ENCODE data around the gene FOXRED1. TPM values are rescaled to one million over a fixed set of nuclear protein-coding genes. Genes with fewer than 3 reads are reported as not detected.

Gene FOXRED1
- total and polyA plus RNA-seq, 2 of the 4 experiments (the other 2 are of a cell fraction): 15.1 to 28.3 TPM

DNA sequence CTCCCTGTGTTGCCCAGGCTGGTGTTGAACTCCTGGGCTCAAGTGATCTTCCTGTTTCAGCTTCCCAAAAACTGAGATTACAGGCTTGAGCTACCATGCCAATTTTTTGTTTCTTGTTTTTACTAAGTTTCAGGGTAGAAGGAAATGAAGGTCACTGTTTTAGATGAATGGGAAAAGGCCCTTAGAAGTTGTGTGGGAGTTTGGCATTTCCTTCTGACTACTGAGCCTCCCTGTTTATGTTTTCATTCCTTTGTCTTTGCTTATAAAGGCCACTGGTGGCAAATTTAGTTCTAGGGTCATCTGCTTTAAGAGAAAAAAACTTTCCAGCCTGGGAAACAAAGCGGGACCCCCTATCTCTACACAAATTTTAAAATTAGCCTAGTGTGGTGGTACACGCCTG is 22.3 kb upstream of the FOXRED1 start:
- no peak overlapping the region for H2AK9ac ChIP-seq (replicated peaks; ENCODE audit: low read depth, low read length, poor library complexity)
- BruUV-seq (replicated peaks): no TSS peak
- dilution Hi-C loops (cut with HindIII; ENCODE audit: low sequenced_read_pairs, unreplicated experiment): no loop called here
- ChIA-PET CTCF (no interaction called here), POLR2A (ENCODE audit: unreplicated experiment) (no interaction called here)
- H3K27me3 ChIP-seq (ENCODE audit: control insufficient read depth, insufficient read depth, low read length): no peaks in the 10 kb centered on the region
- peak; percentile 59 for DNase-seq
- peak overlapping the region; percentile 55; the same call in 1 of the 2 replicates for H3K27ac ChIP-seq (ENCODE audit: insufficient read depth, low read length)
- ATAC-seq (ENCODE audit: low read depth): peak; percentile 86
- H2AFZ ChIP-seq (replicated peaks; ENCODE audit: low read length, poor library complexity): no peak overlapping the region
- peak overlapping the region; percentile 29; the same call in 1 of the 2 replicates for H3K18ac ChIP-seq (ENCODE audit: low read depth, low read length)
- no peak overlapping the region for H3K4me3 ChIP-seq (ENCODE audit: insufficient read depth, low read depth, low read length)
- peak overlapping the region; percentile 76; the same call in 1 of the 2 replicates for H3K14ac ChIP-seq (replicated peaks; ENCODE audit: low read depth, low read length)
- H2BK5ac ChIP-seq (ENCODE audit: low read depth, low read length, poor library complexity, severe bottlenecking): peak overlapping the region; percentile 81
- intact Hi-C loops (cut with micrococcal nuclease): no loop called here
- H3K9me3 ChIP-seq (ENCODE audit: control insufficient read depth, insufficient read depth, low read length): no peaks in the 10 kb centered on the region
- in situ Hi-C loops (cut with MboI; ENCODE audit: low sequenced_read_pairs): no loop called here
- H3K23ac ChIP-seq (ENCODE audit: low read depth, low read length): no peak overlapping the region
- peak overlapping the region in 1 of 2 experiments; percentile 56; a peak in 1 of 4 replicates for H4K8ac ChIP-seq (ENCODE audit: low read depth in 2 of 2, low read length in 2 of 2)
- no peak for TF ChIP-seq RCOR1 (IDR thresholded peaks at IDR 0.05; ENCODE audit: insufficient replicate concordance, low read length)
- no peak for TF ChIP-seq MXI1 (IDR thresholded peaks at IDR 0.05; ENCODE audit: borderline replicate concordance, low read depth, low read length)
- no peak for TF ChIP-seq SMC3 (IDR thresholded peaks at IDR 0.05; ENCODE audit: low read depth, low read length)
- TF ChIP-seq CHD1 (IDR thresholded peaks at IDR 0.05; ENCODE audit: low read depth, low read length): no peak
- TF ChIP-seq, protein P1, sequence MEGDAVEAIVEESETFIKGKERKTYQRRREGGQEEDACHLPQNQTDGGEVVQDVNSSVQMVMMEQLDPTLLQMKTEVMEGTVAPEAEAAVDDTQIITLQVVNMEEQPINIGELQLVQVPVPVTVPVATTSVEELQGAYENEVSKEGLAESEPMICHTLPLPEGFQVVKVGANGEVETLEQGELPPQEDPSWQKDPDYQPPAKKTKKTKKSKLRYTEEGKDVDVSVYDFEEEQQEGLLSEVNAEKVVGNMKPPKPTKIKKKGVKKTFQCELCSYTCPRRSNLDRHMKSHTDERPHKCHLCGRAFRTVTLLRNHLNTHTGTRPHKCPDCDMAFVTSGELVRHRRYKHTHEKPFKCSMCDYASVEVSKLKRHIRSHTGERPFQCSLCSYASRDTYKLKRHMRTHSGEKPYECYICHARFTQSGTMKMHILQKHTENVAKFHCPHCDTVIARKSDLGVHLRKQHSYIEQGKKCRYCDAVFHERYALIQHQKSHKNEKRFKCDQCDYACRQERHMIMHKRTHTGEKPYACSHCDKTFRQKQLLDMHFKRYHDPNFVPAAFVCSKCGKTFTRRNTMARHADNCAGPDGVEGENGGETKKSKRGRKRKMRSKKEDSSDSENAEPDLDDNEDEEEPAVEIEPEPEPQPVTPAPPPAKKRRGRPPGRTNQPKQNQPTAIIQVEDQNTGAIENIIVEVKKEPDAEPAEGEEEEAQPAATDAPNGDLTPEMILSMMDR (conservative IDR thresholded peaks at IDR 0.05; ENCODE audit: low read depth, low read length): no peak
- TF ChIP-seq RFX5 (IDR thresholded peaks at IDR 0.05; ENCODE audit: low read depth, low read length): no peak
- TF ChIP-seq POLR2A (IDR thresholded peaks at IDR 0.05; ENCODE audit: low read depth, low read length): no peak
- no peak for TF ChIP-seq NFE2L2 (IDR thresholded peaks at IDR 0.05; ENCODE audit: low read depth, low read length)
- no peak for TF ChIP-seq MAZ (IDR thresholded peaks at IDR 0.05; ENCODE audit: borderline replicate concordance, low read depth, low read length)
- TF ChIP-seq FOS (IDR thresholded peaks at IDR 0.05; ENCODE audit: low read depth, low read length): no peak
- TF ChIP-seq CEBPB (IDR thresholded peaks at IDR 0.05; ENCODE audit: low read depth, low read length): no peak
- no peak for TF ChIP-seq RAD21 (IDR thresholded peaks at IDR 0.05; ENCODE audit: low read length)
- TF ChIP-seq BHLHE40 (IDR thresholded peaks at IDR 0.05; ENCODE audit: low read depth, low read length): no peak
- TF ChIP-seq MAFK (IDR thresholded peaks at IDR 0.05; ENCODE audit: low read depth, low read length): no peak
- no peak for TF ChIP-seq ELK1 (IDR thresholded peaks at IDR 0.05; ENCODE audit: borderline replicate concordance, low read depth, low read length)
- TF ChIP-seq USF2 (IDR thresholded peaks at IDR 0.05; ENCODE audit: low read depth, low read length): no peak
- H3K79me1 ChIP-seq (ENCODE audit: low read depth in 1 of 2, low read length in 2 of 2): peaks cover 3 to 16% of the 10 kb centered on the region in 2 experiments; a peak in 3 of 4 replicates
- peaks cover 3% of the 10 kb centered on the region for H3K9me1 ChIP-seq (ENCODE audit: insufficient read depth, low read length)
- no peak overlapping the region for H2BK15ac ChIP-seq (ENCODE audit: low read depth, low read length)
- peak overlapping the region; percentile 64; the same call in 1 of the 2 replicates for H2BK120ac ChIP-seq (ENCODE audit: low read depth, low read length)
- H2BK20ac ChIP-seq (ENCODE audit: low read depth, low read length): 0 out of 2 replicates have a peak overlapping the region, but pooled peaks have one; percentile 21
- H3K56ac ChIP-seq (ENCODE audit: extremely low read depth, insufficient read depth, low read length): no peak overlapping the region
- no peaks in the 10 kb centered on the region for H4K20me1 ChIP-seq (ENCODE audit: insufficient read depth, low read length)
- peak overlapping the region; percentile 27 for H3K4me2 ChIP-seq (ENCODE audit: low read depth, low read length)
- peak overlapping the region; percentile 27; the same call in 1 of the 2 replicates for H4K91ac ChIP-seq (ENCODE audit: insufficient read depth, low read depth, low read length)
- peak overlapping the region; percentile 80 for H3K4ac ChIP-seq (ENCODE audit: low read depth, low read length)
- no peak overlapping the region for H3K9ac ChIP-seq (ENCODE audit: low read depth, low read length)
- H4K5ac ChIP-seq (ENCODE audit: low read depth, low read length): peak overlapping the region; percentile 44; the same call in 1 of the 2 replicates
- peak overlapping the region; percentile 85 for H2AK5ac ChIP-seq (ENCODE audit: low read depth, low read length)
- peaks cover 8% of the 10 kb centered on the region for H3K4me1 ChIP-seq (ENCODE audit: control insufficient read depth, insufficient read depth, low read length)
- WGBS, 2 experiments (ENCODE audit: extremely low coverage in 2 of 2, insufficient read length in 1 of 2): no CpG with 5 or more reads among the region's 2 CpGs
- peaks cover 12% of the 10 kb centered on the region for H3K36me3 ChIP-seq (ENCODE audit: control insufficient read depth, insufficient read depth, low read length)

All from IMR-90 (cell line).